ENCODE data around the gene TMPRSS12.
"Not testable (repeated sequence)": the region's sequence is repeated elsewhere in the genome, so short reads cannot be mapped to it uniquely, and the experiment has no call there.

TMPRSS12 gene

DNA sequence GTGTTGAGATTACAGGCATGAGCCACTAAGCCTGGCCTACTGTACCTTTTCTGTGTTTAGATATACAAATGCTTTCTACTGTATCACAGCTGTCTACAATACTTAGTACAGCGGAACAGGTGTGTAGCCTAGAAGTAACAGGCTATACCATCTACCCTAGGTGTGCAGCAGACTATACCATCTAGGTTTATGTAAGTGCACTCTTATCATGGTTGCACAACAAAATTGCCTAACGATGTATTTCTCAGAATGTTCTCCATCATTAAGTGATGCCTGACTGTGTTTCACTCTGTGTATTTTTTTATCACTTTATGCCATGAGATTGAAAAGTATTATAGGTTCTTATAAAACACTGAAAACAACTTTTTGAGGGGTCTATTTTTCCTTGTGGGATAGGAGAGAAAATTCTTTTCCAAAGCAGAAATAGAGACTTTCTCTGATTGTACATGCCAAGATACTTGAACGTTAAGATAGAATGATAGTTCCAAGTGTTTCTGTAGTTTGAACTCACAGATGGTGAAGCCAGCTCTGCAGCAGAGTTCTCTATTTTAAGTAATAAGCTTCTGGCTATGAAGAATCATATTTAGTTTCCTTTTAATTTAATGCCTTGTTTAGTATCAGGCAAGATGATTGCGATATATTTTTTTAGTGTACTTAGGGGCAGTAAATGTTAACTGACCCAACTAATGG, 17.0 kb downstream of the TMPRSS12 start:
- DNase-seq: peak; percentile 10

- no peak for DNase-seq
These were observed 19.6 kb downstream of the TMPRSS12 start for GRCh38 chr12:50862316-50862715.

- no peak for DNase-seq
These were observed 22.5 kb downstream of the TMPRSS12 start for GRCh38 chr12:50865266-50865665.

GRCh38 chr12:50868881-50869280, 26.2 kb downstream of the TMPRSS12 start:
- DNase-seq: not testable (repeated sequence)

DNA sequence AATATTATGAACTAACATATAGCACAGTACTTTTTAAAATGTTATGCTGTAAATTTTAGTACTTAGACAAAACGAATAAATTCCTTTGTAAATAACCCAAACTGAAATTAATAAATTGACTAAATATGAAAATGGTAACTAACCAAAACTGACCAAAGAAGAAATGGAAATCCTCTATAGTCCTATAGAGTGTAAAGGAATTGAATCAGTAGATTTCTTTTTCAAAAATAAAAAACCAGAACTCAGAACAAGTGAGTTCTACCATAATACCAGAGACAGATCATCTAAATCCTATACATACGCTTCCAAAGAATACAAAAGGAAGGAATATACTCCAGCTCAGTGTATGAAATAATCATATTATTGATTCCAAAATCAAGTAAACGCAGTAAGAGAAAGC, 39.8 kb downstream of the TMPRSS12 start:
- DNase-seq: no peak

- no peak for DNase-seq
These were observed 44.5 kb downstream of the TMPRSS12 start for GRCh38 chr12:50887191-50887590.

DNA sequence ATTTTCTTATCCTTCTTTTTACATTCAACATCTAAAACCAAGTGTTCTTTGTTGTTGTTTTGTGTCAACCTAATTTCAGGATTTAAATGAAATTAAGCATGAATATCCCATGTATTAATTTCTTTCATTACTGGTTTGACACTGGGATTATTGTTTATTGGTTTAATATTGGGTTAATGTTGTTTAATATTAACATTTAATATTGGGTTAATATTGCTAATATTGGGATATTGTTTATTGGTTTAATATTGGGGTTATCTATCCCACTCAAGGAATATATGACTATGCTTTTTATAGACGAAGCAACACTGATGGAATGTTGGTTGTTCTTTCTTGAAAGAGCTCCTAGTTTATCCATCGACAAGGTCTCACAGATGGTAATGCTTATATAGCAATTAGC, 45.9 kb downstream of the TMPRSS12 start:
- DNase-seq: no peak

DNA sequence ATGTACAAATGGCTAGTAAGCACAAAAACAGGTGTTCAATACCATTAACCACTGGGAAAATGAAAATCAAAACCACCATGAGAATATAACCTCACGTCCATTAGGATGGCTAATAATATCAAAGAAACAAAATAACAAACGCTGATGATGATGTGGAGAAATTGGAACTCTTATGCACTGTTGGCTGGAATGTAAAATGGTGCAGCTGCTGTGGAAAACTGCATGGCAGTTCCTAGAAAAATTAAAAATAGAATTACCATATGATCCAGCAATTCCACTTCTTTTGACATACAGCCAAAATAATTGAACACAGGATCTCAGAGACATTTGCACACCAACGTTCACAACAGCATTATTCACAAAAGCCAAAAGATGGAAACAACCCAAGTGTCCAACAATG, 51.5 kb downstream of the TMPRSS12 start:
- DNase-seq: no peak

GRCh38 chr12:50901685-50902113, 59.0 kb downstream of the TMPRSS12 start:
- no peak for DNase-seq

GRCh38 chr12:50908479-50908878, 65.8 kb downstream of the TMPRSS12 start:
- DNase-seq: not testable (repeated sequence)

- DNase-seq: not testable (repeated sequence)
These were observed 69.6 kb downstream of the TMPRSS12 start for GRCh38 chr12:50912361-50912760.

- no peak for DNase-seq
These were observed 70.5 kb downstream of the TMPRSS12 start for GRCh38 chr12:50913224-50913623.

DNA sequence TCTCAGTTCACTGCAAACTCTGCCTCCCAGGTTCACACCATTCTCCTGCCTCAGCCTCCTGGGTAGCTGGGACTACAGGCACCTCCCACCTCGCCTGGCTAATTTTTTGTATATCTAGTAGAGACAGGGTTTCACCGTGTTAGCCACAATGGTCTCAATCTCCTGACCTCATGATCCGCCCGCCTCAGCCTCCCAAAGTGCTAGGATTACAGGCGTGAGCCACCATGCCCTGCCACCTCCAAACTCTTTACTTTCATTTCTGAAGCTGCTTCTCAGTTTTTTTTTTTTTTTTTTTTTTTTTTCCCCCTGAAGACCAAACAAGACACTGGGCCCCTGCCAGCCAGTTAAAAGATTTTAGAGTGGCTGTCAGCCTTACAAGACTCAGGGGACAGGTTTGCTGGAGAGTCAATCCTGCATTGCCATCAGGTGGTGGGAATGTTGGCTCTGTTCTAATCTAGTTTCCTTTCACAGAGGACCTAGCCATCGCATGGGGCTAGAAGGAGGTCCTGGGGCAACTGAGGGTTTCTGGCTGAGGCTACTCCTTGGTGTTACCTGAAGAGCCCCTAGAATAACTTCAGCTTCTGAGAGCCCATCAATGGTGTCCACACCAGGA, 72.3 kb downstream of the TMPRSS12 start:
- no peak for DNase-seq

GRCh38 chr12:50916292-50916691, 73.6 kb downstream of the TMPRSS12 start:
- DNase-seq: no peak

GRCh38 chr12:50918584-50919316, 76.0 kb downstream of the TMPRSS12 start:
- no peak for DNase-seq

- DNase-seq: no peak
These were observed 80.1 kb downstream of the TMPRSS12 start for GRCh38 chr12:50922820-50923219.

- peak; percentile 42 for DNase-seq
These were observed 80.8 kb downstream of the TMPRSS12 start for GRCh38 chr12:50923361-50924130.

GRCh38 chr12:50924131-50924438, 81.4 kb downstream of the TMPRSS12 start:
- no peak for DNase-seq

DNA sequence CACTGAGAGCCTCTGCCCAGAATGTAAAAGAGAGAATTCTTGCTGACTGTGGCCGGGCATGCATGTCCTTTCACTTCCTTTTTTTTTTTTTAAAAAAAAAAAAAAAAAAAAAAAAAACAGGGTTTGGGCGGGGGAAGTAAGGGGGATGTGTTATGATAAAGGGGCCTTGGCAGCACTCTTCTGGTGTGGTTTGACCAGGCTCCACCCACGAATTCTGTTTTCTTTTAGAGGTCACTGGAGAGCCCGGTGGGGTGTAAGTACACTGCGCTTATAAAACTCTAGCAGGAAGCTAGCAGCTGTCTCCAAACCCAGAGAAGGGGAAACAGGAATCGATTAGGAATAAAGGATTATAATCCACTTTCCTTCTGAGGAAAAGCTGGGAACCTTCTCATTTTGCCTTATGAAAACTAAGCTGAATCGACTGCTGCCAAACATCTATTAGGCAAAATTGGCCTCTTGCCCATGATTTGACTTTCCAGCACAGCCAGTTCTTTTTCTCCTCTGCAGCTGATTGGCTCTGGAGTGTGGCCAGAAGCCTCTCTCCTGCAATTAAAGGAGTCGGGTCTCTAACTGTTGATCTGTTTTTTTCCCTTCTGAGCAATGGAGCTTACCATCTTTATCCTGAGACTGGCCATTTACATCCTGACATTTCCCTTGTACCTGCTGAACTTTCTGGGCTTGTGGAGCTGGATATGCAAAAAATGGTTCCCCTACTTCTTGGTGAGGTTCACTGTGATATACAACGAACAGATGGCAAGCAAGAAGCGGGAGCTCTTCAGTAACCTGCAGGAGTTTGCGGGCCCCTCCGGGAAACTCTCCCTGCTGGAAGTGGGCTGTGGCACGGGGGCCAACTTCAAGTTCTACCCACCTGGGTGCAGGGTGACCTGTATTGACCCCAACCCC, 82.0 kb downstream of the TMPRSS12 start:
- peak; percentile 94 for DNase-seq

DNA sequence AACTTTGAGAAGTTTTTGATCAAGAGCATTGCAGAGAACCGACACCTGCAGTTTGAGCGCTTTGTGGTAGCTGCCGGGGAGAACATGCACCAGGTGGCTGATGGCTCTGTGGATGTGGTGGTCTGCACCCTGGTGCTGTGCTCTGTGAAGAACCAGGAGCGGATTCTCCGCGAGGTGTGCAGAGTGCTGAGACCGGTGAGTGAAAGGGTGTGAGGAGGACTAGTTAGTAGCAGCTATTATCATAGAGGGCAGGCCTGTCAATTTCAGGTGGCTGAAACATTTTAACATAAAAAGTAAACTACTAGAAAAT, 82.6 kb downstream of the TMPRSS12 start:
- DNase-seq: peak; percentile 43

DNA sequence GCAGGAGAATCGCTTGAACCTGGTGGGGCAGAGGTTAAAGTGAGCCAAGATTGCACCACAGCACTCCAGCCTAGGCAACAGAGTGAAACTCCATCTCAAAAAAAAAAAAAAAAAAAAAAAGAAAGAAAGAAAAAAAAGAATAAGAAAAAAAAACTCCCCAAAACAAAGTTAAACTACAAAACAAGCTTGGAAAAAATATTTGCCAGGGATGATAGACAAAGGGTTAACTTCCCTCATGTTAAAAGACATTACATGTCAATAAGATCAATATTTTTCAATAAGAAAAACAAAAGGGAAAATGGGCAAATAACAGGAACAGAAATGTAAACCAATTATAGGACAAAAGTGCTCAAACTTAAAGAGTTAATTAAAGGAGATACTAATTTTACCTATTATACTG, 83.2 kb downstream of the TMPRSS12 start:
- DNase-seq: no peak

GRCh38 chr12:50926415-50926814, 83.7 kb downstream of the TMPRSS12 start:
- DNase-seq: no peak

- not testable (repeated sequence) for DNase-seq
These were observed 84.2 kb downstream of the TMPRSS12 start for GRCh38 chr12:50926932-50927331.

Measured in NCI-H146 (cell line).